HEK293 (cell line): Measurements from ENCODE around the gene MPHOSPH8.

ENCODE experiments used
- BCL11B ChIP-seq: fragments of 450-650 bp; formaldehyde crosslinking; IDR thresholded peaks from 2 replicates; pipeline ENCODE4 v1.5.1; 2016; ENCODE audit warnings: low read depth, missing biosample characterization, missing genetic modification characterization
- CTCF ChIP-seq: fragments of 450-650 bp; formaldehyde crosslinking; IDR thresholded peaks from 2 replicates; pipeline ENCODE4 v1.5.1; 2016; ENCODE audit warnings: missing biosample characterization, missing genetic modification characterization
- YY2 ChIP-seq: fragments of 450-650 bp; formaldehyde crosslinking; IDR thresholded peaks from 2 replicates; pipeline ENCODE4 v1.5.1; 2016; ENCODE audit warnings: missing biosample characterization, missing genetic modification characterization
- ZNF350 ChIP-seq: fragments of 450-650 bp; formaldehyde crosslinking; IDR thresholded peaks from 2 replicates; pipeline ENCODE4 v1.5.0; 2017; ENCODE audit warnings: missing biosample characterization, mild to moderate bottlenecking, missing genetic modification characterization
- ZNF433 ChIP-seq: fragments of 450-650 bp; formaldehyde crosslinking; IDR thresholded peaks from 2 replicates; pipeline ENCODE4 v1.5.1; 2016; ENCODE audit warnings: missing biosample characterization, missing genetic modification characterization, low read depth
- ZNF549 ChIP-seq: fragments of 450-650 bp; IDR thresholded peaks from 2 replicates; pipeline ENCODE4 v1.5.1; 2018; ENCODE audit warnings: missing biosample characterization, missing genetic modification characterization, mild to moderate bottlenecking, inconsistent platforms, moderate library complexity
- TF ChIP-seq, protein P1 (sequence below): sonication (generic); formaldehyde crosslinking; IDR thresholded peaks from 2 replicates; pipeline ENCODE4 v1.8.1; 2022; ENCODE audit warnings: mild to moderate bottlenecking, moderate library complexity, missing genetic modification reagents
- TF ChIP-seq, protein P2 (sequence below): fragments of 450-650 bp; formaldehyde crosslinking; IDR thresholded peaks from 2 replicates; pipeline ENCODE4 v1.5.1; 2016; ENCODE audit warnings: missing biosample characterization, missing genetic modification characterization
- TF ChIP-seq, protein P3 (sequence below): fragments of 450-650 bp; formaldehyde crosslinking; IDR thresholded peaks from 2 replicates; pipeline ENCODE4 v1.5.1; 2016; ENCODE audit warnings: missing biosample characterization, missing genetic modification characterization

GRCh38 chr13:19604306-19604705, 29.2 kb upstream of the MPHOSPH8 start:
- no peak for TF ChIP-seq CTCF (tag by site-specific recombination)
- TF ChIP-seq, protein P1, sequence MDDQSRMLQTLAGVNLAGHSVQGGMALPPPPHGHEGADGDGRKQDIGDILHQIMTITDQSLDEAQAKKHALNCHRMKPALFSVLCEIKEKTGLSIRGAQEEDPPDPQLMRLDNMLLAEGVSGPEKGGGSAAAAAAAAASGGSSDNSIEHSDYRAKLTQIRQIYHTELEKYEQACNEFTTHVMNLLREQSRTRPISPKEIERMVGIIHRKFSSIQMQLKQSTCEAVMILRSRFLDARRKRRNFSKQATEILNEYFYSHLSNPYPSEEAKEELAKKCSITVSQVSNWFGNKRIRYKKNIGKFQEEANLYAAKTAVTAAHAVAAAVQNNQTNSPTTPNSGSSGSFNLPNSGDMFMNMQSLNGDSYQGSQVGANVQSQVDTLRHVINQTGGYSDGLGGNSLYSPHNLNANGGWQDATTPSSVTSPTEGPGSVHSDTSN (CRISPR knock-in tag): no peak
- TF ChIP-seq, protein P2, sequence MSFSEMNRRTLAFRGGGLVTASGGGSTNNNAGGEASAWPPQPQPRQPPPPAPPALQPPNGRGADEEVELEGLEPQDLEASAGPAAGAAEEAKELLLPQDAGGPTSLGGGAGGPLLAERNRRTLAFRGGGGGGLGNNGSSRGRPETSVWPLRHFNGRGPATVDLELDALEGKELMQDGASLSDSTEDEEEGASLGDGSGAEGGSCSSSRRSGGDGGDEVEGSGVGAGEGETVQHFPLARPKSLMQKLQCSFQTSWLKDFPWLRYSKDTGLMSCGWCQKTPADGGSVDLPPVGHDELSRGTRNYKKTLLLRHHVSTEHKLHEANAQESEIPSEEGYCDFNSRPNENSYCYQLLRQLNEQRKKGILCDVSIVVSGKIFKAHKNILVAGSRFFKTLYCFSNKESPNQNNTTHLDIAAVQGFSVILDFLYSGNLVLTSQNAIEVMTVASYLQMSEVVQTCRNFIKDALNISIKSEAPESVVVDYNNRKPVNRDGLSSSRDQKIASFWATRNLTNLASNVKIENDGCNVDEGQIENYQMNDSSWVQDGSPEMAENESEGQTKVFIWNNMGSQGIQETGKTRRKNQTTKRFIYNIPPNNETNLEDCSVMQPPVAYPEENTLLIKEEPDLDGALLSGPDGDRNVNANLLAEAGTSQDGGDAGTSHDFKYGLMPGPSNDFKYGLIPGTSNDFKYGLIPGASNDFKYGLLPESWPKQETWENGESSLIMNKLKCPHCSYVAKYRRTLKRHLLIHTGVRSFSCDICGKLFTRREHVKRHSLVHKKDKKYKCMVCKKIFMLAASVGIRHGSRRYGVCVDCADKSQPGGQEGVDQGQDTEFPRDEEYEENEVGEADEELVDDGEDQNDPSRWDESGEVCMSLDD (tag by site-specific recombination): no peak
- TF ChIP-seq, protein P3, sequence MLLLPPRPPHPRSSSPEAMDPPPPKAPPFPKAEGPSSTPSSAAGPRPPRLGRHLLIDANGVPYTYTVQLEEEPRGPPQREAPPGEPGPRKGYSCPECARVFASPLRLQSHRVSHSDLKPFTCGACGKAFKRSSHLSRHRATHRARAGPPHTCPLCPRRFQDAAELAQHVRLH (tag by site-specific recombination): no peak
- TF ChIP-seq ZNF350 (tag by site-specific recombination): no peak
- no peak for TF ChIP-seq BCL11B
- no peak for TF ChIP-seq ZNF549 (tag by site-specific recombination)
- no peak for TF ChIP-seq ZNF433 (tag by site-specific recombination)
- TF ChIP-seq YY2 (tag by site-specific recombination): no peak
